ENCODE results near the gene PSMD7.

PSMD7 gene

DNA sequence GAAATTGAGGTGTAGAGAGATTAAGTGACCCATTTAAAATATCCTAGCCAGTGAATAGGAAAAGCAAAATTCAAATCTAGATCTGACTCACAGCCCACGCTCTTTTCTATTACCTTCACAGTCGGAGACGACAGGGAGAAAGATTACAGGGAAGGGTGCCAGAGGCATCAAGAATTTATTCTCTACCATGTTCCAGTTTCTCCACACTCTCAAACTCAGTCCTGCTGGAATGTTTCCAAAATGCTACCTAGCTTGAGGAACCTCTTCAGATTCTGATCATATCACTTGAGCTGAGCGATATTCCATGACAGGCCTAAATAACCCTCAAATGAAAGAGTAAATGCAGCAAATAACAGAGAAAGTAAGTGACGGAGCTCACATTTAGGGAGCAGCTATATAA, 5.4 kb upstream of the PSMD7 start:
- no peaks in the 10 kb centered on the region for H3K27me3 ChIP-seq (ENCODE audit: control insufficient read depth in 5 of 5, insufficient read depth in 4 of 5, low read length in 5 of 5)
- H3K27ac ChIP-seq (ENCODE audit: low read depth, low read length) = no peak overlapping the region
- H3K4me1 ChIP-seq (ENCODE audit: control insufficient read depth in 5 of 5, insufficient read depth in 5 of 5, low read length in 5 of 5) = peaks cover 0 to 15% (median 8%) of the 10 kb centered on the region in 5 donors
- no peak overlapping the region for H3K9ac ChIP-seq (ENCODE audit: low read length in 5 of 5)
- peaks cover 3 to 11% (median 5%) of the 10 kb centered on the region in 5 donors for H3K9me3 ChIP-seq (ENCODE audit: control insufficient read depth in 5 of 5, low read length in 5 of 5)
- H3K36me3 ChIP-seq (ENCODE audit: control insufficient read depth in 5 of 5, insufficient read depth in 5 of 5, low read length in 5 of 5) = no peaks in the 10 kb centered on the region
- no peak overlapping the region for H3K4me3 ChIP-seq (ENCODE audit: low read depth in 1 of 5, low read length in 5 of 5)

DNA sequence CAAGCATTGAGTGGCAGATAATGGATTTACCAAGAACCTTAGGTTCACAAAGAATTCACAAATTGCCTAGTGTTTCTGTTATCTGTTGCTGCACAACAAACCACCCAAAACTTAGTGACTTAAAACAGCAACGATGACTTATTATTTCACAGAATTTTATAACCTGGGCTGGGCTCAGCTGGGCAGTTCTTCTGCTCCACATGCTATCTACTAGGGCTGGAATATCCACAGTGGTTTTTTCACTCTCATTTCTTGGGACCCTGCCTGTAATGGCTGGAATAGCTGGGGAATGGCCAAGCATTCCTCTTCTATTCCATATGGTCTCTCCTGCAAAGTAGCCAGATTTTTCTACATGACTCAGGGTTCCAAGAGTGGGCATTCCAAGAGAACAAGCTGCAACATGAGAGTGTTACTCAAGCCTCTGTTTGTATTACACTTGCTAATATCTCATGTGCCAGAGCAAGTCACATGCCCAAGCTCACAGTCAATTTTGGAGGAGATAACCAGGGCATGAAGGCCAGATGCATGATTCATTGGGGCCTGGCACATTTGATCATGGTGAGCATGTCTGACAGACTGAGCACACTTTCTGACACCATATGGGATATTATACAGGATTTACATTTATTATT, 4.9 kb upstream of the PSMD7 start:
- Histone ChIP-seq H3K4me1 (ENCODE audit: control insufficient read depth in 5 of 5, insufficient read depth in 5 of 5, low read length in 5 of 5) (peaks cover 0 to 15% (median 9%) of the 10 kb centered on the region in 5 donors), H3K9ac (ENCODE audit: low read length in 5 of 5) (no peak overlapping the region), H3K4me3 (ENCODE audit: low read depth in 1 of 5, low read length in 5 of 5) (no peak overlapping the region), H3K27ac (ENCODE audit: low read depth, low read length) (no peak overlapping the region), H3K9me3 (ENCODE audit: control insufficient read depth in 5 of 5, low read length in 5 of 5) (peaks cover 3 to 11% (median 5%) of the 10 kb centered on the region in 5 donors), H3K27me3 (ENCODE audit: control insufficient read depth in 5 of 5, insufficient read depth in 4 of 5, low read length in 5 of 5) (no peaks in the 10 kb centered on the region), H3K36me3 (ENCODE audit: control insufficient read depth in 5 of 5, insufficient read depth in 5 of 5, low read length in 5 of 5) (no peaks in the 10 kb centered on the region)

DNA sequence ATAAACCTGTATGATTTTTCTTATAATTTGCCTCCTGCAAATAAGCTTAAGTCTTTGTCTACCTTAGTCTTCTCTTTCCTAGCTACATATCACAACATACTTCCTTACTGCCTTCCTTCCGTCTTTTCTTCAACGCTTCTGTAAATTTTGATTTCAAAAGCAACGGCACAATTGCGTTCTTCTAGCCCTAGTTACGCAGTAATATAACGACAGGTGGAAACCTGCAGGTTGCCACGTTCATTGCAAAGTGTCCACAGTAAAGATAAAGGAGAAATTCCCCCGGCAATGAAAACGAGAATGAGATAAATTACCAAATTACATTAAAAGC, 546 bp upstream of the PSMD7 start:
- Histone ChIP-seq H3K36me3 (ENCODE audit: control insufficient read depth in 5 of 5, insufficient read depth in 5 of 5, low read length in 5 of 5) (peaks cover 12 to 21% (median 14%) of the 10 kb centered on the region in 5 donors), H3K9me3 (ENCODE audit: control insufficient read depth in 5 of 5, low read length in 5 of 5) (peaks cover 3 to 11% (median 5%) of the 10 kb centered on the region in 5 donors), H3K4me1 (ENCODE audit: control insufficient read depth in 5 of 5, insufficient read depth in 5 of 5, low read length in 5 of 5) (peaks cover 7 to 29% (median 29%) of the 10 kb centered on the region in 5 donors), H3K4me3 (ENCODE audit: low read depth in 1 of 5, low read length in 5 of 5) (peak overlapping the region; percentile 74 to 97 (median 91)), H3K27ac (ENCODE audit: low read depth, low read length) (peak overlapping the region; percentile 95), H3K9ac (ENCODE audit: low read length in 5 of 5) (peak overlapping the region; percentile 90 to 99 (median 96)), H3K27me3 (ENCODE audit: control insufficient read depth in 5 of 5, insufficient read depth in 4 of 5, low read length in 5 of 5) (no peaks in the 10 kb centered on the region)

DNA sequence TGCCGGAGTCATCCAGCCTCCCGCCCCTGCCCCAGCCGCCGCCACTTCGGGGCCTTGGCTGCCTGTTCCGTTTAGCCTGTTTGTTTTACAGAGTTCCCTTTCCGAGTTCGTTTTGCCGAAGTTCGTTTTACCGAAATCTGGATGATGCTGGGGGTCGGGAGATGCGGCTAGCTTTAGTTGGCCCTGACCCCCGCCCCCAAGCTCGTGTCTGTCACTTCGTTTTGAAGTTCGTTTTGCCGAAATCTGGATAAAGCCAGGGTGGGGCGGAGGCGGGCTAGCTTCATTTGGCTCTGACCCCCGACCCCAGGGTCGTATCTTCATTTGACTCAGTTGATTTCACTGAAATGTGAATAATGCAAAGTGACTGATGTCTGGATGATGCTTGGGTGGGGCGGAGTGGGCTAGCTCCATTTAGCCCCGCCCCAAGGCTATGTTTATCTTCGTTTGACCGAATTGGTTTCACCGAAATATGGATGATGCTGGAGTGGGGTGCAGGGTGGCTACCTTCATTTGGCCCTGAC, 591 bp downstream of the PSMD7 start:
- peaks cover 24 to 32% (median 25%) of the 10 kb centered on the region in 5 donors for H3K36me3 ChIP-seq (ENCODE audit: control insufficient read depth in 5 of 5, insufficient read depth in 5 of 5, low read length in 5 of 5)
- H3K27ac ChIP-seq (ENCODE audit: low read depth, low read length) = peak overlapping the region; percentile 95
- H3K4me1 ChIP-seq (ENCODE audit: control insufficient read depth in 5 of 5, insufficient read depth in 5 of 5, low read length in 5 of 5) = peaks cover 7 to 29% (median 29%) of the 10 kb centered on the region in 5 donors
- peak overlapping the region; percentile 86 to 97 (median 91) for H3K4me3 ChIP-seq (ENCODE audit: low read depth in 1 of 5, low read length in 5 of 5)
- H3K9me3 ChIP-seq (ENCODE audit: control insufficient read depth in 5 of 5, low read length in 5 of 5) = no peaks in the 10 kb centered on the region
- H3K27me3 ChIP-seq (ENCODE audit: control insufficient read depth in 5 of 5, insufficient read depth in 4 of 5, low read length in 5 of 5) = no peaks in the 10 kb centered on the region
- peak overlapping the region; percentile 90 to 99 (median 96) for H3K9ac ChIP-seq (ENCODE audit: low read length in 5 of 5)

DNA sequence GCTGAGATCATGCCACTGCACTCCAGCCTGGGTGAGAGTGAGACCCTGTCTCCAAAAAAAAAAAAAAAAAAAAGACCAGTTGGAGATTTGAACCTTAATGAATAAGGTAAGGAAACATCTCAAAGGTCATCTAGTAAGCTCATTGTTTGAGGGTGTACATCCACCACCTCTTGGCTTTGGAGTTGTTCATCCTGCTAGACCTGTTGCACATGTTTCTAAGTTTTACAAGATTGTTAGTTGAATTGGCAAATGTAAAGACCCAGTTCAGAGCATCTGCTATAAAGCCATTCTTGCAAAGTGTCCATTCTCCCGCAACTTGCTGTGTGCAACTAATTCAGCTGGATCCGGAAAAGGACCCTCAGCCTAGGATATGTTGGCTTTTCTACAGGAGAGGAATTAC, 1.5 kb downstream of the PSMD7 start:
- H3K4me1 ChIP-seq (ENCODE audit: control insufficient read depth in 5 of 5, insufficient read depth in 5 of 5, low read length in 5 of 5) = peaks cover 7 to 29% (median 29%) of the 10 kb centered on the region in 5 donors
- no peaks in the 10 kb centered on the region for H3K27me3 ChIP-seq (ENCODE audit: control insufficient read depth in 5 of 5, insufficient read depth in 4 of 5, low read length in 5 of 5)
- H3K9ac ChIP-seq (ENCODE audit: low read length in 5 of 5) = peak overlapping the region; percentile 38 to 99 (median 96)
- H3K4me3 ChIP-seq (ENCODE audit: low read depth in 1 of 5, low read length in 5 of 5) = peak overlapping the region in 4 of 5 donors; percentile 2 to 97 (median 88)
- H3K27ac ChIP-seq (ENCODE audit: low read depth, low read length) = peak overlapping the region; percentile 95
- peaks cover 31 to 41% (median 34%) of the 10 kb centered on the region in 5 donors for H3K36me3 ChIP-seq (ENCODE audit: control insufficient read depth in 5 of 5, insufficient read depth in 5 of 5, low read length in 5 of 5)
- no peaks in the 10 kb centered on the region for H3K9me3 ChIP-seq (ENCODE audit: control insufficient read depth in 5 of 5, low read length in 5 of 5)

DNA sequence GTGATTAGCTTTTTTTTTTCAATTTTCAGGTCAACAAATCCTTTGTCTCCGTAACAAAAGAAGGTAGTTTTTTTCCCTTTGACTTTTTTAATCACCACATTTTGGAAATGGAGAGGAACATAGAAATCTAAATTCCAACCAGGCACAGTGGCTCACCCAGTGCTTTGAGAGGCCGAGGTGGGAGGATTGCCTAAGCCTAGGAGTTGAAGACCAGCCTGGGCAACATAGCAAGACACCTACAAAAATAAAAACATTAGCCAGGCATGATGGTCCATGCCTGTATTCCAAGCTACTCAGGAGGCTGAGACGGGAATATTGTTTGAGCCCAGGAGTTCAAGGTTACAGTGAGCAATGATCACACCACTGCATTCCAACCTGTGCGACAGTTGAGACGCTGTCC, 5.7 kb downstream of the PSMD7 start:
- Histone ChIP-seq H3K9ac (ENCODE audit: low read length in 5 of 5) (no peak overlapping the region), H3K27ac (ENCODE audit: low read depth, low read length) (no peak overlapping the region), H3K4me1 (ENCODE audit: control insufficient read depth in 5 of 5, insufficient read depth in 5 of 5, low read length in 5 of 5) (peaks cover 7 to 20% (median 20%) of the 10 kb centered on the region in 5 donors), H3K27me3 (ENCODE audit: control insufficient read depth in 5 of 5, insufficient read depth in 4 of 5, low read length in 5 of 5) (no peaks in the 10 kb centered on the region), H3K36me3 (ENCODE audit: control insufficient read depth in 5 of 5, insufficient read depth in 5 of 5, low read length in 5 of 5) (peaks cover 60 to 80% (median 76%) of the 10 kb centered on the region in 5 donors), H3K9me3 (ENCODE audit: control insufficient read depth in 5 of 5, low read length in 5 of 5) (no peaks in the 10 kb centered on the region), H3K4me3 (ENCODE audit: low read depth in 1 of 5, low read length in 5 of 5) (no peak overlapping the region)

DNA sequence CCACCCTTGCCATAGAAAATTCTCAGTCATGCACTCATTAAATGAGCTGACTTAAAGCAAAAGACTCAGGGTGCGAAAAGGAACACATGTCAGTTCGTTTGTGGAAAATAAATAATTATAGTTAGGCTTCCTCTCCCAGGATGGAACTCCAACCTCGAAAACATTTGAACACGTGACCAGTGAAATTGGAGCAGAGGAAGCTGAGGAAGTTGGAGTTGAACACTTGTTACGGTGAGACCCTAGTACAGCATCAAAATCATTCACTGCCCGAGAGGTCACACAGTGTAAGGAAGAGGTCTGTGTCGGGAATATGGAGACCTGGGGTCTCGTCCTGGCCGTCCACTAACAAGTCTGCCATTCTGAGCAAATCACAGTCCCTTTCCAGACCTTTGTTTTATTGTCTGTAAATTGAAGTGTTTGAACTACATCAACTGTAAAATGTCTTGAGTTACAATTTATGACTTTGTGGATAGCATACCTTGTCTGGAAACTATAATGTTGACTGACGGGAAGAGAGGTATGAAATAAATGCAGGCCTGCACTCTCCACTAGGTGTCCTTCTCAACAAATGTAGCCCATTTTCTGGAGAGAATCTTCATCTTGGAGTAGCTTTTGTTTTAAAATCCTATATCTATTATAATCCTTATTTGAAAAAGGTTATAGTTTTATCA, 7.7 kb downstream of the PSMD7 start:
- Histone ChIP-seq H3K27ac (ENCODE audit: low read depth, low read length) (no peak overlapping the region), H3K9me3 (ENCODE audit: control insufficient read depth in 5 of 5, low read length in 5 of 5) (no peaks in the 10 kb centered on the region), H3K27me3 (ENCODE audit: control insufficient read depth in 5 of 5, insufficient read depth in 4 of 5, low read length in 5 of 5) (no peaks in the 10 kb centered on the region), H3K9ac (ENCODE audit: low read length in 5 of 5) (no peak overlapping the region), H3K4me3 (ENCODE audit: low read depth in 1 of 5, low read length in 5 of 5) (no peak overlapping the region), H3K4me1 (ENCODE audit: control insufficient read depth in 5 of 5, insufficient read depth in 5 of 5, low read length in 5 of 5) (peaks cover 0 to 4% (median 1%) of the 10 kb centered on the region in 5 donors), H3K36me3 (ENCODE audit: control insufficient read depth in 5 of 5, insufficient read depth in 5 of 5, low read length in 5 of 5) (peaks cover 57 to 87% (median 81%) of the 10 kb centered on the region in 5 donors)

DNA sequence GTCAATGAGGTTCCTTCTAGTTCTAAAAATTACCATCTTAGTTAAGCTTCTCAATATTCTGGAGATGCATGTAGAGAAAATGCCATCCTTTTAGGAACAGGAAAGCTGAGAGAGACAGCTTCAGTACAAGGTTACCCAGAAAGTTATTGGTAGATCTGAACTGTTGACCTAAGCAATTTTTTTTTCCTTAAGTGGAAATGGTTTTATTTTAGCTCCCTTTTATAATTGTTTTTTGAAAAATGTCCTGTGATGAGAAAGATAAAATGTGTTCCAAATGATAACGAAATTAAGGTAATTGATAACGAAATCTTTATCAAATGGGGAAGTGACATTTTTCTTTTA, 8.2 kb downstream of the PSMD7 start:
- no peak overlapping the region for H3K9ac ChIP-seq (ENCODE audit: low read length in 5 of 5)
- no peak overlapping the region for H3K4me3 ChIP-seq (ENCODE audit: low read depth in 1 of 5, low read length in 5 of 5)
- no peaks in the 10 kb centered on the region for H3K27me3 ChIP-seq (ENCODE audit: control insufficient read depth in 5 of 5, insufficient read depth in 4 of 5, low read length in 5 of 5)
- H3K27ac ChIP-seq (ENCODE audit: low read depth, low read length) = no peak overlapping the region
- no peaks in the 10 kb centered on the region for H3K4me1 ChIP-seq (ENCODE audit: control insufficient read depth in 5 of 5, insufficient read depth in 5 of 5, low read length in 5 of 5)
- H3K36me3 ChIP-seq (ENCODE audit: control insufficient read depth in 5 of 5, insufficient read depth in 5 of 5, low read length in 5 of 5) = peaks cover 57 to 84% (median 78%) of the 10 kb centered on the region in 5 donors
- H3K9me3 ChIP-seq (ENCODE audit: control insufficient read depth in 5 of 5, low read length in 5 of 5) = no peaks in the 10 kb centered on the region

DNA sequence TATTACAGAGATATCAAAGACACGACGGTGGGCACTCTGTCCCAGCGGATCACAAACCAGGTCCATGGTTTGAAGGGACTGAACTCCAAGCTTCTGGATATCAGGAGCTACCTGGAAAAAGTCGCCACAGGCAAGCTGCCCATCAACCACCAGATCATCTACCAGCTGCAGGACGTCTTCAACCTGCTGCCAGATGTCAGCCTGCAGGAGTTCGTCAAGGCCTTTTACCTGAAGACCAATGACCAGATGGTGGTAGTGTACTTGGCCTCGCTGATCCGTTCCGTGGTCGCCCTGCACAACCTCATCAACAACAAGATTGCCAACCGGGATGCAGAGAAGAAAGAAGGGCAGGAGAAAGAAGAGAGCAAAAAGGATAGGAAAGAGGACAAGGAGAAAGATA, 8.7 kb downstream of the PSMD7 start:
- H3K9ac ChIP-seq (ENCODE audit: low read length in 5 of 5) = no peak overlapping the region
- H3K4me1 ChIP-seq (ENCODE audit: control insufficient read depth in 5 of 5, insufficient read depth in 5 of 5, low read length in 5 of 5) = peaks cover 0 to 2% (median 0%) of the 10 kb centered on the region in 5 donors
- H3K4me3 ChIP-seq (ENCODE audit: low read depth in 1 of 5, low read length in 5 of 5) = no peak overlapping the region
- no peak overlapping the region for H3K27ac ChIP-seq (ENCODE audit: low read depth, low read length)
- no peaks in the 10 kb centered on the region for H3K9me3 ChIP-seq (ENCODE audit: control insufficient read depth in 5 of 5, low read length in 5 of 5)
- H3K27me3 ChIP-seq (ENCODE audit: control insufficient read depth in 5 of 5, insufficient read depth in 4 of 5, low read length in 5 of 5) = no peaks in the 10 kb centered on the region
- peaks cover 55 to 79% (median 73%) of the 10 kb centered on the region in 5 donors for H3K36me3 ChIP-seq (ENCODE audit: control insufficient read depth in 5 of 5, insufficient read depth in 5 of 5, low read length in 5 of 5)

Data from subcutaneous abdominal adipose tissue (tissue), 5 donors.